Lower lobe of right lung (tissue), 2 donors: ENCODE results near the gene C9orf72. TPM values are rescaled to one million over a fixed set of nuclear protein-coding genes. Genes with fewer than 3 reads are reported as not detected.
"Not testable (repeated sequence)": the region's sequence is repeated elsewhere in the genome, so short reads cannot be mapped to it uniquely, and the experiment has no call there.

Experiments
- ATAC-seq, 2 donors: fragments of 200-7000 bp; cut with Tn5 transposase; one replicate each; pipeline ENCODE4 v1.9.1; 2020 to 2022; ENCODE audit warnings: mild to moderate bottlenecking in 2 of 2, moderate library complexity in 2 of 2
- DNase-seq: peaks from one replicate; pipeline ENCODE4 v3.0.0-alpha.2; 2020
- H3K27ac ChIP-seq: fragments of 200-600 bp; one replicate; pipeline ENCODE4 v1.8.0; 2022
- H3K27me3 ChIP-seq: fragments of 200-600 bp; one replicate; pipeline ENCODE4 v1.8.0; 2022; ENCODE audit warnings: low read depth
- H3K36me3 ChIP-seq: fragments of 200-600 bp; one replicate; pipeline ENCODE4 v1.8.0; 2022; ENCODE audit warnings: mild to moderate bottlenecking
- H3K4me1 ChIP-seq: fragments of 200-600 bp; one replicate; pipeline ENCODE4 v1.8.0; 2022
- H3K4me3 ChIP-seq: fragments of 200-600 bp; one replicate; pipeline ENCODE4 v1.8.0; 2022; ENCODE audit warnings: mild to moderate bottlenecking
- H3K9me3 ChIP-seq: fragments of 200-600 bp; one replicate; pipeline ENCODE4 v1.8.0; 2022
- CTCF ChIP-seq: fragments of 200-600 bp; IDR thresholded peaks from one replicate; pipeline ENCODE4 v1.8.0; 2022; ENCODE audit warnings: antibody characterized with exemption, mild to moderate bottlenecking
- intact Hi-C: fragments of 100-400 bp; cut with DNase I; formaldehyde crosslinking; loops from one replicate; pipeline ENCODE4 v1.11.0; 2022
- long read RNA-seq: library from polyadenylated mRNA; unstranded; transcript quantifications from one replicate; pipeline ENCODE4 v2.0.0, GENCODE V29; 2021
- total RNA-seq: library from RNA; stranded (reverse); fragmentation: NEBNext Ultra II Directional; extraction: Animal tissue kit (Norgen Biotek cat#: 25700); gene quantifications from one replicate; pipeline ENCODE4 v1.2.1, GENCODE V29; 2021
- donor health status: DM: no; HTN: yes; CAD: no; lungs with severe emphysema.

The C9orf72 gene
- total RNA-seq, result 28.9 TPM
- long read RNA-seq, transcript C9orf72-203 (11 exons, 3,200 nt), result major isoform, 8 of 32 reads
- long read RNA-seq, partial matches to known transcripts, result 8 of 32 reads
- long read RNA-seq, other reads (novel, unspliced or antisense), result 12 of 32 reads

- Histone ChIP-seq H3K36me3 (no peaks in the 10 kb centered on the region), H3K4me1 (peaks cover 17% of the 10 kb centered on the region), H3K4me3 (peak within 1 kb of the TSS; percentile 78), H3K27me3 (no peaks in the 10 kb centered on the region), H3K9me3 (peaks cover 2% of the 10 kb centered on the region), H3K27ac (peak within 1 kb of the TSS; percentile 98)
- peak; percentile 96 to 97 for ATAC-seq
- peak; percentile 87 for DNase-seq
- TF ChIP-seq CTCF, result peak; percentile 22
- intact Hi-C loops, result no loop called here
These were observed at the start of gene C9orf72 for GRCh38 chr9:27572918-27573633. C9orf72 (minus strand) TSS chr9:27573481; CDS start chr9:27567120, 6,361 bp downstream.

- no peaks in the 10 kb centered on the region for H3K4me1 ChIP-seq
- ATAC-seq (no peak), DNase-seq (no peak)
- H3K9me3 ChIP-seq, result no peaks in the 10 kb centered on the region
- H3K27me3 ChIP-seq, result no peaks in the 10 kb centered on the region
- no peaks in the 10 kb centered on the region for H3K36me3 ChIP-seq
- H3K27ac ChIP-seq, result no peak overlapping the region
- no peak overlapping the region for H3K4me3 ChIP-seq
- intact Hi-C loops, result no loop called here
- TF ChIP-seq CTCF, result no peak
These were observed 49.5 kb upstream of the C9orf72 start for GRCh38 chr9:27622693-27623340.

- DNase-seq, result no peak
- ATAC-seq, result no peak
- no peak overlapping the region for H3K27ac ChIP-seq
- H3K4me1 ChIP-seq, result no peaks in the 10 kb centered on the region
- H3K4me3 ChIP-seq, result no peak overlapping the region
- intact Hi-C loops, result no loop called here
- no peaks in the 10 kb centered on the region for H3K27me3 ChIP-seq
- no peak for TF ChIP-seq CTCF
- H3K36me3 ChIP-seq, result no peaks in the 10 kb centered on the region
- no peaks in the 10 kb centered on the region for H3K9me3 ChIP-seq
These were observed 46.5 kb upstream of the C9orf72 start for GRCh38 chr9:27619743-27620142.

GRCh38 chr9:27618066-27618465 is 44.8 kb upstream of the C9orf72 start:
- no peaks in the 10 kb centered on the region for H3K9me3 ChIP-seq
- no peak overlapping the region for H3K4me3 ChIP-seq
- no peaks in the 10 kb centered on the region for H3K27me3 ChIP-seq
- no peak overlapping the region for H3K27ac ChIP-seq
- TF ChIP-seq CTCF, result no peak
- no peaks in the 10 kb centered on the region for H3K36me3 ChIP-seq
- intact Hi-C loops, result no loop called here
- no peak for DNase-seq
- H3K4me1 ChIP-seq, result no peaks in the 10 kb centered on the region
- no peak for ATAC-seq

GRCh38 chr9:27614551-27614950 is 41.3 kb upstream of the C9orf72 start:
- TF ChIP-seq CTCF, result no peak
- Histone ChIP-seq H3K27ac (no peak overlapping the region), H3K4me1 (no peaks in the 10 kb centered on the region), H3K27me3 (no peaks in the 10 kb centered on the region), H3K36me3 (no peaks in the 10 kb centered on the region), H3K4me3 (no peak overlapping the region), H3K9me3 (no peaks in the 10 kb centered on the region)
- ATAC-seq, result no peak
- intact Hi-C loops, result no loop called here
- no peak for DNase-seq

GRCh38 chr9:27612036-27612435 is 38.8 kb upstream of the C9orf72 start:
- intact Hi-C loops, ATAC-seq: not testable (repeated sequence)

More at GRCh38 chr9:27612036-27612435, 38.8 kb upstream of the C9orf72 start:
- not testable (repeated sequence) for H3K36me3 ChIP-seq, H3K4me3 ChIP-seq, H3K27me3 ChIP-seq, H3K9me3 ChIP-seq, DNase-seq, H3K4me1 ChIP-seq, H3K27ac ChIP-seq
